Measurements from ENCODE around the gene ASL. TPM values are rescaled to one million over a fixed set of nuclear protein-coding genes. Genes with fewer than 3 reads are reported as not detected.
"Not testable (repeated sequence)": the region's sequence is repeated elsewhere in the genome, so short reads cannot be mapped to it uniquely, and the experiment has no call there.

Gene ASL
- total RNA-seq, 1 donor: 34.5 TPM

DNA sequence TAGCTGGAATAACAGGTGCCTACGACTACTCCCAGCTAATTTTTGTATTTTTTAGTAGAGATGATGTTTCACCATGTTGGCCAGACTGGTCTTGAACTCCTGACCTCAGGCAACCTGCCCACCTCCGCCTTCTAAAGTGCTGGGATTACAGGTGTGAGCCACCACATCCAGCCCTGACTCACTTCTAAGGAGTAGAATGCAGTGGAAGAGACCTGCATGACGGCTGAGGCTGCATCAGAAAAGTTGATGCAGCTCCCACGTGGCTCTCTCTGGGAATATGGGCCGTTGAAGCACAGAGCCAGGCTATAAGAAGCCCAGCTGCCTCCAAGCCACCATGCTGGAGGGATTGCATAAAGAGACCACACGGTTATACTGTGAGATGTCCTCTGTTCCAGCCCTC, 21.6 kb upstream of the ASL start:
- TF ChIP-seq, protein P1, sequence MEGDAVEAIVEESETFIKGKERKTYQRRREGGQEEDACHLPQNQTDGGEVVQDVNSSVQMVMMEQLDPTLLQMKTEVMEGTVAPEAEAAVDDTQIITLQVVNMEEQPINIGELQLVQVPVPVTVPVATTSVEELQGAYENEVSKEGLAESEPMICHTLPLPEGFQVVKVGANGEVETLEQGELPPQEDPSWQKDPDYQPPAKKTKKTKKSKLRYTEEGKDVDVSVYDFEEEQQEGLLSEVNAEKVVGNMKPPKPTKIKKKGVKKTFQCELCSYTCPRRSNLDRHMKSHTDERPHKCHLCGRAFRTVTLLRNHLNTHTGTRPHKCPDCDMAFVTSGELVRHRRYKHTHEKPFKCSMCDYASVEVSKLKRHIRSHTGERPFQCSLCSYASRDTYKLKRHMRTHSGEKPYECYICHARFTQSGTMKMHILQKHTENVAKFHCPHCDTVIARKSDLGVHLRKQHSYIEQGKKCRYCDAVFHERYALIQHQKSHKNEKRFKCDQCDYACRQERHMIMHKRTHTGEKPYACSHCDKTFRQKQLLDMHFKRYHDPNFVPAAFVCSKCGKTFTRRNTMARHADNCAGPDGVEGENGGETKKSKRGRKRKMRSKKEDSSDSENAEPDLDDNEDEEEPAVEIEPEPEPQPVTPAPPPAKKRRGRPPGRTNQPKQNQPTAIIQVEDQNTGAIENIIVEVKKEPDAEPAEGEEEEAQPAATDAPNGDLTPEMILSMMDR (IDR thresholded peaks at IDR 0.05; ENCODE audit: insufficient read depth, low read depth, low read length): no peak
- DNase-seq (ENCODE audit: low read depth): no peak
- no peak overlapping the region for H3K4me3 ChIP-seq (ENCODE audit: low read depth, low read length)

DNA sequence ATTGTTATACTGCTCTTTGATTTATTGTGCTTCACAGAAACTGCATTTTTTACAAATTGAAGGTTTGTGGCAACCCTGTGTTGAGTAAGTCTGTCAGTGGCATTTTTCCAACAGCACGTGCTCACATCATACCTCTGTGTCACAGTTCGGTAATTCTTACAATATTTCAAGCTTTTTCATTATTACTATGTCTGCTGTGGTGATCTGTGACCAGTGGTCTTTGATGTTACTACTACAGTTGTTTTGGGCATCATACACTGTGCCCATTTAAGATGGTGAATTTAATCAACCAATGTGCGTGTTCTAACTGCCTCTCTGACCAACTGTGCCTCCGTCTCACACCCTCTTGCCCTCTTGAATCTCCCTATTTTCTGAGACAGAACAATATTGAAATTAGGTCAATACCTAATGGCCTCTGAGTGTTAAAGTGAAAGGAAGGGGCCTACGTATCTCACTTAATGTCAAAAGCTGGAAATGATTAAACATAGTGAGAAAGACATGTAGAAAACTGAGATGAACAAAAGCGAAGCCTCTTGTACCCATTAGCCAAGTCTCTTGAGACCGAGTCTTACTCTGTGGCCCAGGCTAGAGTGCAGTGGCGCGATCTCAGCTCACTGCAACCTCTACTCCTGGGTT, 20.2 kb upstream of the ASL start:
- no peak overlapping the region for H3K4me3 ChIP-seq (ENCODE audit: low read depth, low read length)
- DNase-seq (ENCODE audit: low read depth): peak; percentile 45
- TF ChIP-seq, protein P1 (IDR thresholded peaks at IDR 0.05; ENCODE audit: insufficient read depth, low read depth, low read length): no peak

DNA sequence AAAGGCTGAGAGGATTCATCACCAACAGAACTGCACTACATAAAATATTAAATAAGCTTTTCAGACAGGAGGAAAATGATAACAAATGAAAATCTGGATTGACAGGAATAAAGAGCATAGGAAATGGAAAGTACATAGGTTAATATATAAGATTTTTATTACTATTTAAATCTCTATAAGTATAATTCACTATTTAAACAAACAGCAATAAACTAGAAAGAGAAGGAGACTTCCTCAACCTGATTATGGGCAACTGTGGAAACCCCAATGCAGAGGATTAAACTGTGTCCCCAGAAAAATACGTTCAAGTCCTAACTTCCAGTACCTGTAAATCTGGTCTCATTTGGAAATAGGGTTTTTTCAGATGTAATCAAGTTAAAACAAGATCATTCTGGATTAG, 14.8 kb upstream of the ASL start:
- H3K4me3 ChIP-seq (ENCODE audit: low read depth, low read length): no peak overlapping the region
- no peak for DNase-seq (ENCODE audit: low read depth)
- TF ChIP-seq, protein P1 (IDR thresholded peaks at IDR 0.05; ENCODE audit: insufficient read depth, low read depth, low read length): no peak

DNA sequence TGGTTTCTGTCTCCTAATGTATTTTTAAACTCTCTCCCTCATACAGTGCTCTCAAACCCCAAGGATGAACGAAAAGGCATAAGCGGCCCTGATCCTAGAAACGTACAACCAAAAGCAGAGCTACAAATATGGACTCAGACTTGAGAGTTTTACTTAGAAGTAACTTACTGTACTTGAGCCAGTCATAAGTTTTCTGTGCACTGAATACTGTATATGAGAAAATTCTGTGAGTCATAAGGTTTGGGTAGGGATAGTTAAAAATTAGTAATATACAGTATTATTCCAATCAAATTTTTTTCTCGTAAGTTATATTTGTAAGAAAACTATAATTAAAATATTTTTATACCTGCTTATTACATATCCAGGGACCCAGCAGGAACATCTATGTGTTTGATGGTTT, 5.9 kb upstream of the ASL start:
- no peak overlapping the region for H3K4me3 ChIP-seq (ENCODE audit: low read depth, low read length)
- TF ChIP-seq, protein P1 (IDR thresholded peaks at IDR 0.05; ENCODE audit: insufficient read depth, low read depth, low read length): no peak
- no peak for DNase-seq (ENCODE audit: low read depth)

DNA sequence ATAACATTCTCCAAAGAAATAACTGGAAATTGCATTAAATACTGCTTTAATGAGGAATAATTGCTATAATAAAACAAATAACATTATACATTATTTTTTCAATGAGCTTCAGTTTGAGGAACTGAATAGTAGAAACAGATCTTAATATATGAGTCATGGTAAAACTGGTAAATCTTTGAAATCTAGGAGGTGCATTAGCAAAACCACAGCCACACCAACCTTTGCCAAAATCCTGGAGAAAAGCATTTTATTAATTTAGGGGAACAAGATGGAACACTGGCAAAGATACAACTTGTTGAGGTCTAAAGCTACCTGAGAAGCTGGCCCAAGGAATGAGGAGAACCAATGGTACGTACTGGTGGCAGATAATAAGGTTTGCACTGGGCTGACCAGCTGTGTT, 5.4 kb upstream of the ASL start:
- no peak overlapping the region for H3K4me3 ChIP-seq (ENCODE audit: low read depth, low read length)
- no peak for DNase-seq (ENCODE audit: low read depth)
- TF ChIP-seq, protein P1 (IDR thresholded peaks at IDR 0.05; ENCODE audit: insufficient read depth, low read depth, low read length): no peak

DNA sequence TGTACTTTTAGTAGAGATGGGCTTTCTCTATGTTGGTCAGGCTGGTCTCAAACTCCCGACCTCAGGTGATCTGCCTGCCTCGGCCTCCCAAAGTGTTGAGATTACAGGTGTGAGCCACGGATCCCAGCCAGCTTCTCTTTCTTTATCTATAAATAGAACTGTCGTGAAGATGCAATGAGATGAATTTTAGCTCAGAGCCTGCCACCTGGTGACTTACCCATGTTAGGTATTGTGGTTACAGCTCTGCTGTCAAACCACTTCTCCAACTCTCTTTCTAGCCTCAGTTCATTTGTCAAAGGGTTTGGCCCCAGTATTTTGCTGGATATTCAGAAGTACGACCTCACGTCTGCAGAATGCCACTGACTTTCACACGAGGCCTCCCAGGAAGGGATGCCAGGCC, 3.4 kb upstream of the ASL start:
- H3K4me3 ChIP-seq (ENCODE audit: low read depth, low read length); DNase-seq (ENCODE audit: low read depth): not testable (repeated sequence)

DNA sequence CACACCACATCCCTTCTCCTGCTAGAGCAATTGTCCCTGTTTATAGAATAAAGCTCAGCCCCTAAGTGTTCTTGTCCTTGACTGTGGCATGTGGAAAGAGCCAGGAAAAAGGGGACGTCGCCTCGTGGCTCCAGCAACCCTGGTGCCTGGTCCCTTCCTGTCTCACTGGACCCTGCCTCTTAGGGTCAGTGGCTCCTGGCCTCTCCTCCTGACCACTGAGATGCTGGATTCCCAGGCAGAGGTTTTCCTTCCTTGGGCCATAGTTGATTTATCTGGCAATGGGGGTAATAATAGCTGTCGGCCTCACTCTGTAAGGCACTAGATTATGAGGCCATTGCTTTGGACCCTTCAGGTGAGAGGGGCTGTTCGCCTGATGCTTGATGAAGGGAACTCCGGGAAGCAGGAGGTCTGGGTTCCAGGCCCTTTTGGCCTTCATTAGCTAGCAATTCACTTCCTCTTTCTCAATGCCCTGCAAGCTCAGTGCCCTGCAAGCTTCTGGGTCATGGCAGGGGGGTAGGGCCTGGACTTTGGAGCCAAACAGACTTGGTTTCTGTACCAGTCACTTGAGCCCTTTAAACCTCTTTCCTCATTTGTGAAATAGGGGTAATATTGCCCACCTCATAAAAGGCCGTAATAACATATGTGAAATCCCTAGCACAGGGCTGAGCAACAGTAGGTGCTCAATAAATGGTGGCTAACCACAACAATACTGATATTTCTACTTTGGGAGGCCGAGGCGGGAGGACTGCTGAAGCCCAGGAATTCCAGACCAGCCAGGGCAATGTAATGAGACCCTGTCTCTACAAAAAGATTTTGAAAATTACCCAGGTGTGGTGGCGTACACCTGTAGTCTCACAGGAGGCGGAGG, 1.1 kb downstream of the ASL start:
- DNase-seq (ENCODE audit: low read depth): no peak
- TF ChIP-seq, protein P1 (IDR thresholded peaks at IDR 0.05; ENCODE audit: insufficient read depth, low read depth, low read length): no peak
- H3K4me3 ChIP-seq (ENCODE audit: low read depth, low read length): peak overlapping the region; percentile 84

Measured in fibroblast of villous mesenchyme (primary cell).